WERI-Rb-1 (cell line): ENCODE data around the gene ROR1.

Source experiments
- DNase-seq: peaks from one replicate; pipeline ENCODE4 v3.0.0-alpha.2; 2020
- H3K27ac ChIP-seq: fragments of 250-450 bp; sonication (Bioruptor Pico); 2 replicates; pipeline ENCODE4 v1.5.1; 2020; ENCODE audit warnings: mild to moderate bottlenecking, moderate library complexity
- H3K27me3 ChIP-seq: fragments of 250-450 bp; sonication (Bioruptor Pico); 2 replicates; pipeline ENCODE4 v1.5.1; 2021; ENCODE audit warnings: mild to moderate bottlenecking, low read depth, moderate library complexity; ENCODE audit not compliant: insufficient read depth, severe bottlenecking
- H3K36me3 ChIP-seq: fragments of 250-450 bp; sonication (Bioruptor Pico); 2 replicates; pipeline ENCODE4 v1.5.1; 2020; ENCODE audit warnings: mild to moderate bottlenecking, moderate library complexity
- H3K4me3 ChIP-seq: 2 replicates; pipeline ENCODE4 v1.5.1; 2011; ENCODE audit warnings: low read depth, mild to moderate bottlenecking, control low read depth, low read length
- H3K9me3 ChIP-seq: fragments of 250-450 bp; sonication (Bioruptor Pico); 2 replicates; pipeline ENCODE4 v1.5.1; 2021; ENCODE audit warnings: mild to moderate bottlenecking, moderate library complexity; ENCODE audit not compliant: severe bottlenecking
- TF ChIP-seq, protein P1 (sequence below): IDR thresholded peaks from 2 replicates; pipeline ENCODE4 v1.5.1; 2011; ENCODE audit warnings: low read depth, mild to moderate bottlenecking, control low read depth, inconsistent platforms, low read length

Gene ROR1

GRCh38 chr1:64137412-64137803, 363.6 kb downstream of the ROR1 start:
- no peak for DNase-seq
- H3K27me3 ChIP-seq = no peaks in the 10 kb centered on the region
- no peak overlapping the region for H3K4me3 ChIP-seq
- TF ChIP-seq, protein P1, sequence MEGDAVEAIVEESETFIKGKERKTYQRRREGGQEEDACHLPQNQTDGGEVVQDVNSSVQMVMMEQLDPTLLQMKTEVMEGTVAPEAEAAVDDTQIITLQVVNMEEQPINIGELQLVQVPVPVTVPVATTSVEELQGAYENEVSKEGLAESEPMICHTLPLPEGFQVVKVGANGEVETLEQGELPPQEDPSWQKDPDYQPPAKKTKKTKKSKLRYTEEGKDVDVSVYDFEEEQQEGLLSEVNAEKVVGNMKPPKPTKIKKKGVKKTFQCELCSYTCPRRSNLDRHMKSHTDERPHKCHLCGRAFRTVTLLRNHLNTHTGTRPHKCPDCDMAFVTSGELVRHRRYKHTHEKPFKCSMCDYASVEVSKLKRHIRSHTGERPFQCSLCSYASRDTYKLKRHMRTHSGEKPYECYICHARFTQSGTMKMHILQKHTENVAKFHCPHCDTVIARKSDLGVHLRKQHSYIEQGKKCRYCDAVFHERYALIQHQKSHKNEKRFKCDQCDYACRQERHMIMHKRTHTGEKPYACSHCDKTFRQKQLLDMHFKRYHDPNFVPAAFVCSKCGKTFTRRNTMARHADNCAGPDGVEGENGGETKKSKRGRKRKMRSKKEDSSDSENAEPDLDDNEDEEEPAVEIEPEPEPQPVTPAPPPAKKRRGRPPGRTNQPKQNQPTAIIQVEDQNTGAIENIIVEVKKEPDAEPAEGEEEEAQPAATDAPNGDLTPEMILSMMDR = no peak
- no peaks in the 10 kb centered on the region for H3K9me3 ChIP-seq
- H3K27ac ChIP-seq = no peak overlapping the region
- no peaks in the 10 kb centered on the region for H3K36me3 ChIP-seq

- H3K9me3 ChIP-seq = no peaks in the 10 kb centered on the region
- no peak overlapping the region for H3K27ac ChIP-seq
- DNase-seq = no peak
- TF ChIP-seq, protein P1 = no peak
- H3K27me3 ChIP-seq = no peaks in the 10 kb centered on the region
- H3K4me3 ChIP-seq = no peak overlapping the region
- H3K36me3 ChIP-seq = no peaks in the 10 kb centered on the region
Observed at GRCh38 chr1:64139877-64140276, 366.1 kb downstream of the ROR1 start.

DNA sequence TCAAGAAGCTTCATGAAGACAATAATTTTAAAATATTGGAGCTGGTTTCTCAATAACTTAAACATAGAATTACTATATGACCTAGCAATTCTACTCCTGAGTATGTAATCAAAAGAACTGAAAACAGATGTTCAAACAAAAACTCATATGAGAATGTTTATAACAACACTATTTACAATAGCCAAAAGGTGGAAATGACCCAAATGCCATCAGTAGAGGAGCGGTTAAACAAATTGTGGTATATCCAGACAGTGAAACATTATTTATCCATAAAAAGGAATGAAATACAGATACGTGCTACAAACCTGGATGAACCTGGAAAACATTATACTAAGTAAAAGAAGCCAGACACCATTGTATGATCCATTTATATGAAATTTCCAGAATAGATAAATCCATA, 366.8 kb downstream of the ROR1 start:
- Histone ChIP-seq H3K27ac (no peak overlapping the region), H3K36me3 (no peaks in the 10 kb centered on the region), H3K9me3 (no peaks in the 10 kb centered on the region), H3K4me3 (no peak overlapping the region), H3K27me3 (no peaks in the 10 kb centered on the region)
- TF ChIP-seq, protein P1 = no peak
- DNase-seq = no peak

DNA sequence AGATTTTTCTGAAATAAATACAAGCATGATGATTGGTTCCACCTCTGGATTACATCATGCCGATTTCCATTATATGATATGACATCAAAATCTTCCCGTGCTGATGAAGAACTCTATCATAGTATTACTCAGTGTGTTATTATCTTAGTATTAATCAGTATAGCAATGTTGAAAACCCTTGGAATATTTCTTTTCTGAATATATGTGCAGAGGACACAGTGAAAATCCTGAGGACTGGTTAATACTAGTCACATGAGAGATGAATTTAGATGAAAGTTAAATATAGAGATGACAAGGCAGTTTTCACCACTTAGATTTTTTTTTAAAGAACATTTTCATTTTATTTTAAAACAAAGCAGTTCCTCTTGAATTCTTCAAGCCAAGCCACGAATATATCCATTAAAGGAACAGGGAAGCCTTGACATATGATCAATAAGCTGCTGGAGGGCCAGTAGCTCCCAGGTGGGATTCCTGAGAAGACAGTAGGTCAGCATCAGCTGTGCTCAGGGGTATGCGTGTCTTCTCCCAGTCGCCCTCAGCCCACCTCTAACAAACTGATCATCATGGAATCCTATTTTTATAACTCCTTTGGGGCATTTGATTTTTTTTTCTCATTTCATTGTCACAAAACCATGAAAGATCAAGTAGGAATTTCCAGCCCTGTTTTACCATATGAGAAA, 373.4 kb downstream of the ROR1 start:
- H3K36me3 ChIP-seq = no peaks in the 10 kb centered on the region
- H3K9me3 ChIP-seq = no peaks in the 10 kb centered on the region
- H3K4me3 ChIP-seq = no peak overlapping the region
- H3K27me3 ChIP-seq = no peaks in the 10 kb centered on the region
- no peak for DNase-seq
- no peak overlapping the region for H3K27ac ChIP-seq
- TF ChIP-seq, protein P1 = no peak

- no peaks in the 10 kb centered on the region for H3K27me3 ChIP-seq
- no peaks in the 10 kb centered on the region for H3K36me3 ChIP-seq
- H3K9me3 ChIP-seq = no peaks in the 10 kb centered on the region
- H3K27ac ChIP-seq = no peak overlapping the region
- H3K4me3 ChIP-seq = no peak overlapping the region
- TF ChIP-seq, protein P1 = no peak
- DNase-seq = no peak
Observed at GRCh38 chr1:64147759-64148158, 373.9 kb downstream of the ROR1 start.

DNA sequence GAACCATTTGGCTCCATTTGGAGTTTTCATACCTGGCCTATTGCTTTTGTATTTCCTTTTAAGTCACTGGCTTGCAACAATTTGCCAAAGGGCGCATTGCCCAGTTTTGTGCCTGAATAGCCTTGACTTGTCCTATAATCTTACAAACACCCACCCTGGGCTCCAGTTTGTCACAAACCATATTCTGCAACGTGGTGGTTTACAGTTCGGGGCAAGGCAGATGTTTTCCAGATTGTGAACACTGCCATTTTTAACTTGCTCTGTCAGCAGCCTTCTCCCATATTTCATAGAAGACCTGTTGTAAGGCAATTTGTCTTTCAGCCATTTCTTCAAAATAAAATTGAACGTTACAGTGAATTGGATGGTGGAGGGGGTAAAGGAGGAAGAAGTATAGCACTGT, 376.4 kb downstream of the ROR1 start:
- no peak for DNase-seq
- Histone ChIP-seq H3K9me3 (no peaks in the 10 kb centered on the region), H3K36me3 (no peaks in the 10 kb centered on the region), H3K27me3 (no peaks in the 10 kb centered on the region), H3K27ac (no peak overlapping the region), H3K4me3 (no peak overlapping the region)
- TF ChIP-seq, protein P1 = no peak
